ENCODE data around the gene KIF1B.

GRCh38 chr1:10384219-10384618, 173.8 kb downstream of the KIF1B start:
- TF ChIP-seq POLR2A (IDR thresholded peaks at IDR 0.05) = no peak
- no peak for TF ChIP-seq CTCF (IDR thresholded peaks at IDR 0.05)
